NCI-H526 (cell line): ENCODE measurements around the gene CASP2.

Experiments used
- DNase-seq, 2 experiments: peaks; one replicate each; lab custom pipeline; 2025; lab: John Stamatoyannopoulos, UW

CASP2 gene

DNA sequence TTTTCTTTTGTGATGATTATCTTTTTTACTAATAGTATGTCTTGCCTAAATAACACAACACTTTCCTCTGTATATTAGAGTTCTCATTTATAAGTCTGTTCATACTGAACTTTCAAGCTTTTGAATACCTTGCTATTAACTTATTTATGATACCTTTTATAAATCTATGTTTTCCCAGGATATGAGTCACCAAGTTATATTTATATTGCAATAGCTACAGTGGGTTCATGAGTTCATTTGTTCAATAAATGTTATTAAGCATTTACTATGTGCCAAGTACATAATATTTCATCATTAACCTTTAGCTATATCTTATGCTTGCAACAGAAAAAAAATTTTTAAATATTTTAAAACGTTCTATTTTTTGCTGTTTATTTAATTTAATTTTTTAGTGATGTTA is 46.1 kb downstream of the CASP2 start:
- DNase-seq, result no peak

- DNase-seq, result no peak
Observed at GRCh38 chr7:143337216-143337615, 49.1 kb downstream of the CASP2 start.

- DNase-seq, result no peak
Observed at GRCh38 chr7:143341842-143342241, 53.7 kb downstream of the CASP2 start.

- no peak for DNase-seq
Observed at GRCh38 chr7:143343596-143343995, 55.4 kb downstream of the CASP2 start.

DNA sequence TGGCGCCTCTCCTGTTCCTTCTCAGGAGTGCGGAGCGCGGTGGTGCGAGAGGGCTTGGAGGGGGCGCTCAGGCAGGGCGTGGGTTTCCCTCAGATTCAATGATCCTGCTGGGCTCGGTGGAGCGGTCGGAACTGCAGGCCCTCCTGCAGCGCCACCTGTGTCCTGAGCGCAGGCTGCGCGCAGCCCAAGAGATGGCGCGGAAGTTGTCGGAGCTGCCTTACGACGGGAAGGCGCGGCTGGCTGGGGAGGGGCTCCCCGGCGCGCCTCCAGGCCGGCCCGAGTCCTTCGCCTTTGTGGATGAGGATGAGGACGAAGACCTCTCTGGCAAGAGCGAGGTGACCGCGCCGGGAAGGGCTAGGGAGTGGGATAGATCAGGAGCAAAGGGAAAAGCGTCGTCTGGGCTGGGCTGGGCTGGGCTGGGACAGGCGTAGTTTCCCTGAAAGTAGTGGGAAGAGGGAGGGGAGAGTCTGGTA is 57.3 kb downstream of the CASP2 start:
- peak; percentile 37 to 87 for DNase-seq

DNA sequence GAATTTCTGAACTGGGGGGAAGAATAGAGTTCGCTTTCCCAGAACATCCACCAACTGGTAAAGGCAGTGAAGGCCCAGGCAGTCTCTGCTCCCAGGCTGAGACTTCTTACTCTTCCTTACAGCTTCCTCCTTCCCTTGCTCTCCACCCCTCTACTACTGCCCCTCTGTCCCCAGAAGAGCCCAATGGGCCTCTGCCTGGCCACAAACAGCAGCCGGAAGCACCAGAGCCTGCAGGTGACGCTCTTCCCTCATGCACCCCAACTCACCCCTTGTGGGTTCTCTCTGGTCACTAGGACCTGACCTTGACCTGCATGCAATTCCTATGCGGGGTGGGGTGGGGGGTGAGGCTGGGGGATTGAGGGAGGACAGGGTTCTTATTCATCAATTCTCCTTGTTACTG is 57.9 kb downstream of the CASP2 start:
- DNase-seq, result no peak

DNA sequence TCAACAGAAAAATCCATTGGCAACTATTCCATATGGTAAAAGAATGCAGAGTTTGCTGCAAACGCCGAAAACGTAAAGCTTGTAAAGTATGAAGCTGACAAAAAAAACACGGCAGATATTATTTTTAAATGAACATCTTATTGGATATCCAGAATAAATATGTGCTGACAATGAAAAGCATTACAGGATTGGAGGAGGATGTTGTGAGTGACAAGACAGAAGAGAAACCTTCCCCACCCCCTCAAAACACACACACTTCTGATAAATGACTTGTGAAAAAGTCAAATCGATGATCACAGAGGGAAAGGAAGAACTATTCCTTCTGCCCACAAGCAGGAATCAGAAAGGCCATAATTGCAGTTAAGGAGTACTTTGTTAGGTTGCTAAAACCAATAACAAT is 59.8 kb downstream of the CASP2 start:
- no peak for DNase-seq

DNA sequence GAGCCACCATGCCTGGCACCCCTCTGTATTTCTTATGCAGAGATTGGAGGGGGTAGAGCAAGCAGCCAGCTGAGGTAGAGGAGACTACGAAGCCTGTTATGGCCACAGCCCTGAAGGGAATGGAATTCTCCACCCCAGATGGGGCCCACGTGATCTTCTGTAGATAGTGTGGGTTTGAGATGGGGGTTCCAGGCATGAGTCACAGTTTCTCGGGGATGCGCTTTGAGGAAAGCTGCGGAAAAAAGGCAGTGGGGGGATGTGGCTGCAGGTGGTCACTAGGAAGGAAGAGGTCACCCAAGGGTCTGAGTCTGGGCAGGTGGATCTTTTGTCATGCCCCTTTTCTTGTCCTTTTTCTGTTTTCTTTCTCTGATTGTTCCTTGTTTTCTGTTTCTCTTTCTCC is 62.9 kb downstream of the CASP2 start:
- DNase-seq, result no peak

- no peak for DNase-seq
Observed at GRCh38 chr7:143351574-143351973, 63.4 kb downstream of the CASP2 start.

DNA sequence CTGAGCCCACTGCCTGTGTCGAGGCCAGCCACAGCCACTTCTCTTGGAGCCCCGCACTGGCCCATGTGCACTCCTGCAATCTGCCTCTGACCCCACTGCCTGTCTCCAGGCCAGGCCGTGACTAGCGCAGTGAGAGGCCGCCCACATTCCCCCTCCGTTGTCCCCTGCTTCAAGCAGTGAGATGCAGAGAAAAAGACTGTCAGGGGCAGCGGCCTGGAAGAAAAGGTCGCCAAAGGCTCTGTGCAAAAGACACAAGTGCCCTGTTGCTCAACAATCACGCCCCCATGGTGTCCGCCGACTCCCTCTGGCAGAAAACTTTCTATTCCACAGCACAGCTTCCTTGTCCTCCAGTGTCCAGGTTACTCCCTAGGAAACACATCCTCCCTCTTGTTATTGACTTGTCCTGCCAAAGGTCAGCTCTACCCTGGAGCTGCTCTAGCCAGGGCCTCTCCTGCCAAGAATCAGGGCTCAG is 64.4 kb downstream of the CASP2 start:
- no peak for DNase-seq

DNA sequence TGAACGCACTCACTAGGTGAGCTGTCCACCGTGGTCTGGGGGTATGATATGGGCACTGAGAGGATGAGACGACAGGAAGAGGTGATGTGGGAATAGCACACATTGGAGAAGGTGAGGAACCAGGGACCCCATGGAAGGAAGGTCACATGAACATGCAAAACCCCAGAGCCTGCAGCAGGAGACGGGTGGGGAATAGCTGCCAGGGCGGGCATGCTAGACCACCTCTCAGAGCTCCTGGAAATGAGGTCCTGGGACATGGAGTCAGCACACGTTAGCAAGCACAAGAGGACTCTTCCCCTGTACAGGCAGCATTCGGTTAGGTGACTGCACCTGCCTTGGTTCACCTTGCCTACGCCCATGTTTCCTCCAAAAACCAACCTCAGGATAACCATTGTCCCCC is 66.2 kb downstream of the CASP2 start:
- no peak for DNase-seq

DNA sequence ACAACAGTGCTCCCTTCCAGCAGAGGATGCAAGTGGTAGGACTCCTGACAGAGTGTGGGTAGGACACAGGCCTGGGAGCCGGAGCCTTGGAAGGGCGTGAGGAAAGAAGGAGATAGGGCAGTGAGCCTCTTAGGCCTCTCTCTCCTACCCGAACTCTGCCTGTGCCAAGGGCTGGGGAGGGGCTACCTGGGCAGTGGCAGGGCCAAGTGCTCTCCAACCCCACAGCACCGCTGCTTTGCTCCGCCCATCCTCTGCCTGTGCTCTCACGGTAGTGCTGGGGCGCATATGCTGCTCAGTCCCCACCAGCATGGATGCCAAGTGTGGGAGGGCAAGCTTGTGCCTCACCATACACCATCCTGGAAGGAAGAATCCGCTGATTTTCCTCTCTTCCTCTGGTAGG is 66.8 kb downstream of the CASP2 start:
- DNase-seq, result no peak

DNA sequence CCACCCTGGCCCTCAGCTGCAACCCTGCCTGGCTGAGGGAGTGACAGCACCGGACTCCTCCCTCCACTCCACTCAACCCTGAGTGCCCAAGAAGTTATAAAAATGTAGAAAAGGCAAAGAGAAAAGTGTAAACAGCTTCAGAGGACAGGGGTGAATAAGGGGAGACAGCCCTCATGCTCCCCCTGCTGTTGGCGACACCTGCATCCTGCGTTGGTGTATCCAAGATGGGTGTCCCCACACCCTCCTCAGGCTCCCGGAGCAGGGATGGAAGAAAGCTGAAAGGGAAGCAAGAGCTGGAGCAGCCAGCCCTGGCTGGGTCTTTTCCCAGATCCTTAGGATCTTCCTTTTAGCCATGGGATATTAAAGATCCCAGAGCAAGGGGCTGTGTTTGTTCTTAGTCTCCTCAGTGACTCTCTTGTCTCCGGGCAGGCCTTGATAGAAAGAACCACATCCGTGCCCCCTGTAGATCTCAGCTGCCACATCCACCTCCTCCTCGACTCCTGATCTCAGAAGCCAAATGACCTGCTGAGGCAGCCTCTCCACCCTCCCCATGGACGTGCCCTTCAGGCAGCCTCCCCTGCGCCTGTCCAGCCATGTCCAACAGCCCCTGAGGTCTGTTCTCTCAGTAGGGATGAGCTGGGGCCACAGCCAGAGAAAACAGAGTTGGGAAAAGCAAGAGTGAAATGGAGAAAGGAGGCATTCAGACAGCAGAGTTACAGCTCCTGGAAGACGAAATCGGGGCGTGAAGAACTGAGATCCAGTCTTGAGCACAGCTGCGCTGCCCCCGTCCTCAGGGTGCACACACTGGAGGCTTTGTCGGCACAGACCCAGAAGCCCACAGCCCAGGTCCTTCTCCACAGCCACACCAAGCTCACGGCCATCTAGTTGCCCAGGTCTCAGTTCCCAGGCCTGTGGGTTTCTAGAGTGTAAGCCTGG is 67.6 kb downstream of the CASP2 start:
- DNase-seq, result no peak

DNA sequence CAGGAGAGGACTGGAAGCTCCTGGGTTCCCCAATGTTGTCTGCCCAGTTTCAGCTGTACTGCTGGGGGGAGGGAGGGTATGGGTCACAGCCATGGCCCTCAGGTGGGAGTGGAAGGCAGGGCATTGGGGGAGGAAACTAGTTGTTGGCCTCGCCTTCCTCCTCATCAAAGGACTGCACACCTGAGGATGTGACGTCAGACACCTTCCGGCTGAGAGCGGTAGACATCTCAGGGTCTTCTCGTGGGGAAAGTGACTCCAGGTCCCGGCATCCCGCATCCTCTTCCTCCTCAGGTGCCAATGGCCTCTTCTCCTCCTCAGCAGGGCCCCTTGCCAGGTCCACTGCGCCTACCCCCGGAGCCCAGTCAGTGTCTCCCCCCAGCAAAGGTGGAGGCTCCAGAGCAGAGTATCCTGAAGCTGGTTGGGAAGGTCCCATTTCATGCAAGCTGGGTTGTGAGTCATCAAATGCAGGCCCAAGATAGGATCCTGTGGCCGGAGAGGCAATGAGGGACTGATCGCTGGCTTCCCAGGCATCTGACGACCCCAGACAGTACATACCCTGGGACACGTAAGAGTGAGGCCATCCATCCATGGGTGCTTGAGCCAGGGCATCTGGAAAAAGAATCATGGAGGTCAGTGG is 68.4 kb downstream of the CASP2 start:
- DNase-seq, result no peak
